Glomerular visceral epithelial cell (primary cell): ENCODE measurements around the gene CX3CR1.
"Not testable (repeated sequence)": the region's sequence is repeated elsewhere in the genome, so short reads cannot be mapped to it uniquely, and the experiment has no call there.

Source experiments
- DNase-seq: peaks from one replicate; pipeline ENCODE4 v3.0.0-alpha.2; 2016; ENCODE audit errors: extremely low spot score

Gene CX3CR1

GRCh38 chr3:39279745-39280517, at the start of gene CX3CR1:
TSS of gene CX3CR1 (minus strand) at chr3:39280036. CDS start at chr3:39266509, 13,527 bp downstream.
- no peak for DNase-seq

GRCh38 chr3:39329493-39329892, 49.7 kb upstream of the CX3CR1 start, which contains the start of gene CCR8:
TSS of gene CCR8 (plus strand) at chr3:39329709. CDS start at chr3:39332332, 2,623 bp downstream.
- no peak for DNase-seq

- DNase-seq, result no peak
Measured at GRCh38 chr3:39327746-39328349, 48.0 kb upstream of the CX3CR1 start.

- no peak for DNase-seq
Measured at GRCh38 chr3:39327053-39327745, 47.4 kb upstream of the CX3CR1 start.

- no peak for DNase-seq
Measured at GRCh38 chr3:39325236-39325635, 45.4 kb upstream of the CX3CR1 start.

GRCh38 chr3:39323494-39323893, 43.7 kb upstream of the CX3CR1 start:
- no peak for DNase-seq

GRCh38 chr3:39322936-39323335, 43.1 kb upstream of the CX3CR1 start:
- DNase-seq, result no peak

GRCh38 chr3:39322209-39322715, 42.4 kb upstream of the CX3CR1 start:
- not testable (repeated sequence) for DNase-seq

- not testable (repeated sequence) for DNase-seq
Measured at GRCh38 chr3:39321574-39321983, 41.7 kb upstream of the CX3CR1 start.

GRCh38 chr3:39319249-39319648, 39.4 kb upstream of the CX3CR1 start:
- no peak for DNase-seq

- no peak for DNase-seq
Measured at GRCh38 chr3:39318301-39318700, 38.5 kb upstream of the CX3CR1 start.

GRCh38 chr3:39317571-39318169, 37.8 kb upstream of the CX3CR1 start:
- DNase-seq, result no peak

GRCh38 chr3:39315420-39315819, 35.6 kb upstream of the CX3CR1 start:
- no peak for DNase-seq

GRCh38 chr3:39313289-39313688, 33.5 kb upstream of the CX3CR1 start:
- DNase-seq, result no peak

- no peak for DNase-seq
Measured at GRCh38 chr3:39302178-39302577, 22.3 kb upstream of the CX3CR1 start.

- no peak for DNase-seq
Measured at GRCh38 chr3:39299279-39299678, 19.4 kb upstream of the CX3CR1 start.

- no peak for DNase-seq
Measured at GRCh38 chr3:39296197-39297077, 16.6 kb upstream of the CX3CR1 start.

- no peak for DNase-seq
Measured at GRCh38 chr3:39295184-39295775, 15.4 kb upstream of the CX3CR1 start.

GRCh38 chr3:39294446-39295183, 14.8 kb upstream of the CX3CR1 start:
- no peak for DNase-seq

- DNase-seq, result no peak
Measured at GRCh38 chr3:39292961-39293360, 13.1 kb upstream of the CX3CR1 start.
